H1 (cell line): Measurements from ENCODE around the gene RELN. TPM values are rescaled to one million over a fixed set of nuclear protein-coding genes. Genes with fewer than 3 reads are reported as not detected.

Experiments used
- CTCF ChIA-PET: fragments of 300-600 bp; sonication (Branson Sonifier 250); formaldehyde crosslinking; loops from one replicate; lab custom pipeline; 2021; ENCODE audit not compliant: partially characterized antibody; lab: Charles Lee
- POLR2A ChIA-PET: fragments of 300-600 bp; sonication (Branson Sonifier 250); formaldehyde crosslinking; loops from one replicate; lab custom pipeline; 2021; ENCODE audit warnings: inconsistent platforms; ENCODE audit not compliant: partially characterized antibody; lab: Charles Lee
- DNase-seq, 2 experiments: peaks; one replicate each; pipeline versions ENCODE4 v3.0.0 to v3.0.0-alpha.2; 2010 to 2022; ENCODE audit warnings: low spot score in 2 of 2, low read depth in 1 of 2, mixed read lengths in 1 of 2
- FAIRE-seq: peaks from 2 replicates; lab custom pipeline; 2011; peaks lifted over from hg19 to GRCh38; lab: Jason Lieb, UNC
- H2AFZ ChIP-seq: 2 replicates; pipeline ENCODE4 v1.8.1; 2012; ENCODE audit warnings: low read length, inconsistent platforms
- H2AK5ac ChIP-seq: 2 replicates; pipeline ENCODE4 v1.6.1; 2013; ENCODE audit warnings: low read depth, low read length
- H2BK120ac ChIP-seq: replicated peaks from 2 replicates; pipeline ENCODE3; 2013; ENCODE audit warnings: low read depth, low read length, inconsistent platforms
- H2BK12ac ChIP-seq: 2 replicates; pipeline ENCODE4 v1.6.1; 2013; ENCODE audit warnings: low read depth, low read length
- H2BK15ac ChIP-seq: 2 replicates; pipeline ENCODE4 v1.6.1; 2013; ENCODE audit warnings: low read length
- H2BK20ac ChIP-seq: 2 replicates; pipeline ENCODE4 v1.6.1; 2013; ENCODE audit warnings: low read length
- H2BK5ac ChIP-seq: 2 replicates; pipeline ENCODE4 v1.6.1; 2013; ENCODE audit warnings: low read depth, low read length
- H3K14ac ChIP-seq: 2 replicates; pipeline ENCODE4 v1.6.1; 2013; ENCODE audit warnings: inconsistent platforms; ENCODE audit not compliant: insufficient read length
- H3K18ac ChIP-seq: 2 replicates; pipeline ENCODE4 v1.6.1; 2013; ENCODE audit warnings: low read length; ENCODE audit errors: extremely low read depth
- H3K23ac ChIP-seq: 2 replicates; pipeline ENCODE4 v1.6.1; 2013; ENCODE audit warnings: inconsistent platforms; ENCODE audit not compliant: insufficient read length
- H3K23me2 ChIP-seq: 2 replicates; pipeline ENCODE4 v1.6.1; 2013; ENCODE audit warnings: low read depth, low read length
- H3K27ac ChIP-seq: 2 replicates; pipeline ENCODE4 v1.6.1; 2011; ENCODE audit warnings: low read depth, low read length, inconsistent platforms
- H3K27me3 ChIP-seq, 4 experiments: replicated peaks in 1 of 4; 1 replicate in 1 of 4; 2 replicates in 3 of 4; pipeline versions ENCODE4 v1.6.1 to v1.8.1; 2011 to 2013; ENCODE audit warnings: low read length in 3 of 4, mild to moderate bottlenecking in 3 of 4, inconsistent platforms in 2 of 4, mixed read lengths in 2 of 4, moderate library complexity in 1 of 4; ENCODE audit not compliant: control insufficient read depth in 3 of 4, insufficient read depth in 3 of 4; ENCODE audit errors: extremely low read depth in 1 of 4
- H3K36me3 ChIP-seq, 4 experiments: 2 replicates each; pipeline versions ENCODE4 v1.6.1 to v1.8.1; 2011 to 2013; ENCODE audit warnings: mild to moderate bottlenecking in 4 of 4, low read length in 3 of 4, moderate library complexity in 2 of 4, control low read depth in 1 of 4, inconsistent platforms in 1 of 4; ENCODE audit not compliant: insufficient read depth in 4 of 4, control insufficient read depth in 2 of 4
- H3K4ac ChIP-seq: replicated peaks from 2 replicates; pipeline ENCODE3; 2013; ENCODE audit warnings: low read length, low read depth, mixed read lengths, inconsistent platforms; ENCODE audit not compliant: insufficient read length
- H3K4me1 ChIP-seq, 4 experiments: replicated peaks in 1 of 4; 1 replicate in 1 of 4; 2 replicates in 3 of 4; pipeline versions ENCODE4 v1.6.1 to v1.8.1; 2011 to 2013; ENCODE audit warnings: low read length in 3 of 4, inconsistent platforms in 2 of 4, mixed read lengths in 1 of 4; ENCODE audit not compliant: insufficient read depth in 4 of 4, control insufficient read depth in 3 of 4
- H3K4me2 ChIP-seq, 2 experiments: 2 replicates each; pipeline versions ENCODE4 v1.6.1 to v1.8.1; 2011 to 2013; ENCODE audit warnings: low read depth in 2 of 2, low read length in 2 of 2, control low read depth in 1 of 2, inconsistent platforms in 1 of 2, mild to moderate bottlenecking in 1 of 2; ENCODE audit not compliant: insufficient read depth in 1 of 2
- H3K4me3 ChIP-seq, 4 experiments: fragments of 200-600, 300-600 bp in 1 of 4; sonication (generic), shearing (Covaris generic), sonication (Bioruptor Twin) in 1 of 4; 2 replicates each; pipeline versions ENCODE4 v1.5.1 to v1.8.1; 2011 to 2016; ENCODE audit warnings: low read length in 4 of 4, low read depth in 3 of 4, control low read depth in 2 of 4, inconsistent platforms in 2 of 4, mild to moderate bottlenecking in 2 of 4, mixed read lengths in 1 of 4, moderate library complexity in 1 of 4; ENCODE audit not compliant: insufficient read depth in 2 of 4; ENCODE audit errors: extremely low read depth in 1 of 4
- H3K56ac ChIP-seq: replicated peaks from 2 replicates; pipeline ENCODE3; 2013; ENCODE audit warnings: low read depth, mild to moderate bottlenecking, mixed read lengths, low read length, inconsistent platforms; ENCODE audit not compliant: insufficient read length
- H3K79me1 ChIP-seq: 2 replicates; pipeline ENCODE4 v1.6.1; 2013; ENCODE audit warnings: low read depth, low read length, control low read depth
- H3K79me2 ChIP-seq, 2 experiments: 2 replicates each; pipeline versions ENCODE4 v1.6.1 to v1.8.1; 2012 to 2013; ENCODE audit warnings: low read length in 2 of 2, mild to moderate bottlenecking in 2 of 2, inconsistent platforms in 1 of 2; ENCODE audit not compliant: insufficient read depth in 2 of 2, control insufficient read depth in 1 of 2
- H3K9ac ChIP-seq, 4 experiments: replicated peaks in 1 of 4; 1 replicate in 1 of 4; 2 replicates in 3 of 4; pipeline versions ENCODE4 v1.6.1 to v1.8.1; 2011 to 2013; ENCODE audit warnings: low read depth in 3 of 4, low read length in 3 of 4, control low read depth in 2 of 4, mild to moderate bottlenecking in 2 of 4, moderate library complexity in 2 of 4, inconsistent platforms in 1 of 4; ENCODE audit errors: extremely low read depth in 1 of 4
- H3K9me3 ChIP-seq, 2 experiments: 2 replicates each; pipeline versions ENCODE4 v1.6.1 to v1.8.1; 2012 to 2013; ENCODE audit warnings: mild to moderate bottlenecking in 2 of 2, moderate library complexity in 2 of 2, control low read depth in 1 of 2, inconsistent platforms in 1 of 2, low read depth in 1 of 2, low read length in 1 of 2, mixed read lengths in 1 of 2; ENCODE audit not compliant: insufficient read depth in 2 of 2
- H4K20me1 ChIP-seq, 2 experiments: replicated peaks in 1 of 2; 2 replicates each; pipeline versions ENCODE3 to v1.8.1; 2011 to 2013; ENCODE audit warnings: inconsistent platforms in 2 of 2, low read length in 2 of 2, mild to moderate bottlenecking in 1 of 2; ENCODE audit not compliant: insufficient read depth in 2 of 2, control insufficient read depth in 1 of 2
- H4K5ac ChIP-seq: 2 replicates; pipeline ENCODE4 v1.6.1; 2013; ENCODE audit warnings: low read length, low read depth, mixed read lengths, inconsistent platforms; ENCODE audit not compliant: insufficient read length
- H4K8ac ChIP-seq: 2 replicates; pipeline ENCODE4 v1.8.0; 2013; ENCODE audit warnings: mild to moderate bottlenecking, moderate library complexity, low read length, inconsistent platforms; ENCODE audit not compliant: insufficient read depth; ENCODE audit errors: extremely low read depth
- H4K91ac ChIP-seq: replicated peaks from 2 replicates; pipeline ENCODE3; 2013; ENCODE audit warnings: low read length, mixed read lengths, inconsistent platforms; ENCODE audit not compliant: insufficient read length
- HDAC6 ChIP-seq: IDR thresholded peaks from one replicate; pipeline ENCODE4 v1.7.1; 2012; ENCODE audit warnings: low read depth, mild to moderate bottlenecking, inconsistent platforms, low read length, moderate library complexity
- JUN ChIP-seq: IDR thresholded peaks from 2 replicates; pipeline ENCODE4 v1.6.1; 2011; ENCODE audit warnings: low read depth, mild to moderate bottlenecking, improper control_type of control experiment, low read length
- KDM4A ChIP-seq: IDR thresholded peaks from one replicate; pipeline ENCODE4 v1.7.1; 2012; ENCODE audit warnings: low read depth, mild to moderate bottlenecking, moderate library complexity, low read length, inconsistent platforms; ENCODE audit not compliant: severe bottlenecking
- WGBS, 2 experiments: shearing (Covaris generic) in 1 of 2; methylation state at CpG; one replicate each; pipeline versions ENCODE4 v1.1.6 to v1.1.7; 2013 to 2015; ENCODE audit warnings: low lambda C conversion rate in 2 of 2, mixed read lengths in 2 of 2, inconsistent platforms in 1 of 2, low coverage in 1 of 2, missing lambda C conversion rate in 1 of 2; ENCODE audit not compliant: insufficient replicate concordance in 2 of 2, insufficient coverage in 1 of 2, insufficient read length in 1 of 2; ENCODE audit errors: extremely low coverage in 1 of 2, missing lambda C conversion rate in 1 of 2; 5-methylcytosine and 5-hydroxymethylcytosine counted together
- polyA plus RNA-seq, 7 experiments: library from polyadenylated mRNA; depleted of rRNA in 3 of 7; stranded (reverse) in 5 of 7; unstranded in 2 of 7; fragments of >200 nt in 5 of 7; fragments of 200-250 nt in 2 of 7; gene quantifications; 1 replicate in 5 of 7; 2 replicates in 1 of 7; 4 replicates in 1 of 7; pipeline versions ENCODE4 v1.2.1 to v1.2.3, GENCODE V29; 2011 to 2013; ENCODE audit warnings: missing spikeins in 2 of 7, mixed read lengths in 2 of 7
- total RNA-seq: library from RNA; stranded (reverse); fragmentation: NEBNext Ultra II Directional; extraction: Animal tissue kit (Norgen Biotek cat#: 25700); gene quantifications from 2 replicates; pipeline ENCODE4 v1.2.1, GENCODE V29; 2021

Gene RELN
- total and polyA plus RNA-seq, 2 of the 8 experiments (the other 6 are each of a cell fraction or from before 2014, with no cell fraction given): 0.03 to 0.07 TPM

- no peak overlapping the region for H2BK20ac ChIP-seq
- H3K36me3 ChIP-seq: no peaks in the 10 kb centered on the region
- no peaks in the 10 kb centered on the region for H3K9me3 ChIP-seq
- no peaks in the 10 kb centered on the region for H3K27me3 ChIP-seq
- H4K8ac ChIP-seq: no peak overlapping the region
- DNase-seq (no peak), FAIRE-seq (no peak)
- no peak overlapping the region for H3K27ac ChIP-seq
- WGBS, 2 experiments: 94% methylated on average over 1 of the region's 1 CpG; no CpG with 5 or more reads in 1 of the 2 experiments
- no peak overlapping the region for H2BK15ac ChIP-seq
- POLR2A ChIA-PET: no interaction called here
- H3K4me3 ChIP-seq: no peak overlapping the region
- H3K18ac ChIP-seq: no peak overlapping the region
- H3K9ac ChIP-seq: no peak overlapping the region
- H4K91ac ChIP-seq: no peak overlapping the region
- no peak overlapping the region for H2AK5ac ChIP-seq
- H3K23ac ChIP-seq: no peak overlapping the region
- no peak overlapping the region for H3K4ac ChIP-seq
- no peaks in the 10 kb centered on the region for H3K79me2 ChIP-seq
- H3K23me2 ChIP-seq: no peaks in the 10 kb centered on the region
- no peaks in the 10 kb centered on the region for H3K79me1 ChIP-seq
- no peak overlapping the region for H2AFZ ChIP-seq
- no peak overlapping the region for H3K56ac ChIP-seq
- H3K4me2 ChIP-seq: no peak overlapping the region
- CTCF ChIA-PET: interaction anchor here (1.4 kb wide), 1 partner anchor 47 kb away, joined by 5 read pairs; no protein-coding TSS in a partner anchor
- no peak overlapping the region for H2BK120ac ChIP-seq
- H2BK12ac ChIP-seq: no peak overlapping the region
- no peak overlapping the region for H4K5ac ChIP-seq
- H3K4me1 ChIP-seq: no peaks in the 10 kb centered on the region
- H4K20me1 ChIP-seq: no peaks in the 10 kb centered on the region
- no peak overlapping the region for H3K14ac ChIP-seq
- TF ChIP-seq JUN (no peak), HDAC6 (no peak), KDM4A (no peak)
- TF ChIP-seq, all 59 proteins: peak for 0
- H2BK5ac ChIP-seq: no peak overlapping the region
Measured at GRCh38 chr7:103525937-103526336, 463.5 kb downstream of the RELN start.
